ENCODE results near the gene LEMD3.

GRCh38 chr12:65269603-65270002, 100.2 kb downstream of the LEMD3 start:
- TF ChIP-seq GATA2 (IDR thresholded peaks at IDR 0.05; ENCODE audit: low read depth, low read length) = no peak
- no peak for TF ChIP-seq GATA3 (IDR thresholded peaks at IDR 0.05; ENCODE audit: low read depth, low read length)
